Ishikawa (cell line): ENCODE data around the gene DOK6.

Experiments used
- CEBPB ChIP-seq: IDR thresholded peaks from 2 replicates; pipeline ENCODE4 v1.6.1; 2012
- CREB1 ChIP-seq: IDR thresholded peaks from 2 replicates; pipeline ENCODE4 v1.6.1; 2012; ENCODE audit warnings: low read depth
- EGR1 ChIP-seq: IDR thresholded peaks from 2 replicates; pipeline ENCODE4 v1.6.1; 2012
- EP300 ChIP-seq: IDR thresholded peaks from 2 replicates; pipeline ENCODE4 v1.6.1; 2012; ENCODE audit warnings: borderline replicate concordance
- FOXM1 ChIP-seq: IDR thresholded peaks from 2 replicates; pipeline ENCODE4 v1.6.1; 2012; ENCODE audit warnings: low read depth, borderline replicate concordance
- MAX ChIP-seq: IDR thresholded peaks from 2 replicates; pipeline ENCODE4 v1.6.1; 2012
- NFIC ChIP-seq: IDR thresholded peaks from 2 replicates; pipeline ENCODE4 v1.6.1; 2012
- RAD21 ChIP-seq: IDR thresholded peaks from 2 replicates; pipeline ENCODE4 v1.6.1; 2012; ENCODE audit warnings: low read depth
- REST ChIP-seq: IDR thresholded peaks from 2 replicates; pipeline ENCODE4 v1.6.1; 2012; ENCODE audit warnings: low read depth, mild to moderate bottlenecking
- TAF1 ChIP-seq: IDR thresholded peaks from 2 replicates; pipeline ENCODE4 v1.6.1; 2012; ENCODE audit warnings: low read depth, mild to moderate bottlenecking
- TCF12 ChIP-seq: IDR thresholded peaks from 2 replicates; pipeline ENCODE4 v1.6.1; 2012; ENCODE audit warnings: low read depth
- TEAD4 ChIP-seq: IDR thresholded peaks from 2 replicates; pipeline ENCODE4 v1.6.1; 2012
- USF1 ChIP-seq: IDR thresholded peaks from 2 replicates; pipeline ENCODE4 v1.6.1; 2012
- YY1 ChIP-seq: IDR thresholded peaks from 2 replicates; pipeline ENCODE4 v1.6.1; 2012; ENCODE audit warnings: low read depth
- ZBTB7A ChIP-seq: IDR thresholded peaks from 2 replicates; pipeline ENCODE4 v1.6.1; 2012; ENCODE audit warnings: low read depth

Gene DOK6

GRCh38 chr18:69538849-69539248 is 138.2 kb downstream of the DOK6 start:
- TF ChIP-seq TEAD4 (no peak), EGR1 (no peak), EP300 (no peak), RAD21 (no peak), USF1 (no peak), REST (no peak)

- TF ChIP-seq RAD21 (no peak), FOXM1 (no peak), TAF1 (no peak), CREB1 (no peak), MAX (no peak), CEBPB (no peak), NFIC (no peak), EGR1 (no peak), EP300 (no peak), REST (no peak), TCF12 (no peak), USF1 (no peak), TEAD4 (no peak)
Observed at GRCh38 chr18:69539404-69539803, 138.7 kb downstream of the DOK6 start.

- no peak for TF ChIP-seq RAD21
- no peak for TF ChIP-seq MAX
- TF ChIP-seq ZBTB7A: no peak
- TF ChIP-seq YY1: no peak
- TF ChIP-seq NFIC: no peak
Observed at GRCh38 chr18:69556228-69556627, 155.5 kb downstream of the DOK6 start.

- TF ChIP-seq CREB1: no peak
- TF ChIP-seq EGR1: no peak
- TF ChIP-seq TCF12: no peak
- TF ChIP-seq NFIC: no peak
- no peak for TF ChIP-seq ZBTB7A
- no peak for TF ChIP-seq EP300
- no peak for TF ChIP-seq USF1
- TF ChIP-seq RAD21: no peak
- TF ChIP-seq FOXM1: no peak
- TF ChIP-seq YY1: no peak
- TF ChIP-seq TEAD4: no peak
- no peak for TF ChIP-seq TAF1
Observed at GRCh38 chr18:69557282-69557681, 156.6 kb downstream of the DOK6 start.

- no peak for TF ChIP-seq CREB1
- TF ChIP-seq EGR1: no peak
- no peak for TF ChIP-seq ZBTB7A
- no peak for TF ChIP-seq TAF1
- no peak for TF ChIP-seq TCF12
- TF ChIP-seq EP300: no peak
- TF ChIP-seq TEAD4: no peak
- TF ChIP-seq CEBPB: no peak
- TF ChIP-seq NFIC: no peak
- no peak for TF ChIP-seq FOXM1
- TF ChIP-seq REST: no peak
- TF ChIP-seq USF1: no peak
- TF ChIP-seq MAX: no peak
- TF ChIP-seq RAD21: no peak
- TF ChIP-seq YY1: no peak
Observed at GRCh38 chr18:69558052-69558451, 157.4 kb downstream of the DOK6 start.
